Calu3 (cell line): ENCODE data around the gene TMEM178B. TPM values are rescaled to one million over a fixed set of nuclear protein-coding genes. Genes with fewer than 3 reads are reported as not detected.

ENCODE experiments used
- BruUV-seq: library from RNA; stranded (reverse); fragments of 400-500 nt; replicated peaks from 2 replicates; lab custom pipeline; 2021; lab: Mats Ljungman, UMichigan
- CTCF ChIA-PET: fragments of 300-600 bp; sonication (Branson Sonifier 250); formaldehyde crosslinking; loops from one replicate; lab custom pipeline; 2022; ENCODE audit warnings: antibody characterized with exemption; lab: Charles Lee
- DNase-seq: peaks from one replicate; pipeline ENCODE4 v3.0.0; 2022
- H3K27ac Mint-ChIP-seq: one replicate; pipeline ENCODE4 v1.8.0; 2022; ENCODE audit warnings: mixed read lengths; ENCODE audit not compliant: unreplicated experiment
- H3K27me3 Mint-ChIP-seq: one replicate; pipeline ENCODE4 v1.8.0; 2022; ENCODE audit warnings: mixed read lengths; ENCODE audit not compliant: unreplicated experiment
- H3K36me3 Mint-ChIP-seq: one replicate; pipeline ENCODE4 v1.8.0; 2022; ENCODE audit warnings: mild to moderate bottlenecking, moderate library complexity, mixed read lengths; ENCODE audit not compliant: insufficient read depth, unreplicated experiment
- H3K4me1 Mint-ChIP-seq: one replicate; pipeline ENCODE4 v1.8.0; 2022; ENCODE audit warnings: mild to moderate bottlenecking, low read depth, mixed read lengths; ENCODE audit not compliant: unreplicated experiment
- H3K4me3 Mint-ChIP-seq: one replicate; pipeline ENCODE4 v1.8.0; 2022; ENCODE audit warnings: mild to moderate bottlenecking, low read depth, moderate library complexity, mixed read lengths; ENCODE audit not compliant: unreplicated experiment
- H3K9me3 Mint-ChIP-seq: one replicate; pipeline ENCODE4 v1.8.0; 2022; ENCODE audit warnings: low read depth, mixed read lengths; ENCODE audit not compliant: unreplicated experiment
- intact Hi-C: fragments of 100-400 bp; cut with micrococcal nuclease; formaldehyde crosslinking; loops from one replicate; pipeline ENCODE4 v1.10.0; 2022; ENCODE audit not compliant: unreplicated experiment
- total RNA-seq: library from RNA; stranded (reverse); gene quantifications from 2 replicates; pipeline ENCODE4 v1.2.3, GENCODE V29; 2022
- TF ChIP-seq, protein P1 (sequence below): fragments of 200-600 bp; IDR thresholded peaks from one replicate; pipeline ENCODE4 v1.8.0; 2022; ENCODE audit warnings: antibody characterized with exemption; ENCODE audit not compliant: unreplicated experiment

Gene TMEM178B
- total RNA-seq, 1 experiment from 2014 or later: 1.5 TPM

DNA sequence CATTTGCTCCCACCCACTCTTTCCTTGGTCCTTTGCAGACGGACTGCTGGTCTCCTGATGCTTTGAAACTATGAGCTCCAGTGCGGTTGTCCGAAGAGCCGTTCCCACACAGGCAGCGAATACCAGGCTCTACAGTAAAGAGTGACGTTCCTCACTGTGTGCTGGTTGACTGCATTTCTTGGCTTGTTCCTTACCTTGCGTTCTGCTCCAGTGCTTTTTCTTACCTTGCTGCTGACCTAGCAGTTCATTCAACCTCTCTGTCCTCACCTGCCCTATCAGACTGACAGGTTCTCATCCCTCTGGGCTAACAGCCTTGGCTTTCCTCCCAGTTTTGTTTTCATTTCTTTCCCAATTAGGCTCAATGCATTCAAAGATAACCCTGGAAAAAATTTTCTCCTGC lies 214.8 kb downstream of the TMEM178B start:
- TF ChIP-seq, protein P1, sequence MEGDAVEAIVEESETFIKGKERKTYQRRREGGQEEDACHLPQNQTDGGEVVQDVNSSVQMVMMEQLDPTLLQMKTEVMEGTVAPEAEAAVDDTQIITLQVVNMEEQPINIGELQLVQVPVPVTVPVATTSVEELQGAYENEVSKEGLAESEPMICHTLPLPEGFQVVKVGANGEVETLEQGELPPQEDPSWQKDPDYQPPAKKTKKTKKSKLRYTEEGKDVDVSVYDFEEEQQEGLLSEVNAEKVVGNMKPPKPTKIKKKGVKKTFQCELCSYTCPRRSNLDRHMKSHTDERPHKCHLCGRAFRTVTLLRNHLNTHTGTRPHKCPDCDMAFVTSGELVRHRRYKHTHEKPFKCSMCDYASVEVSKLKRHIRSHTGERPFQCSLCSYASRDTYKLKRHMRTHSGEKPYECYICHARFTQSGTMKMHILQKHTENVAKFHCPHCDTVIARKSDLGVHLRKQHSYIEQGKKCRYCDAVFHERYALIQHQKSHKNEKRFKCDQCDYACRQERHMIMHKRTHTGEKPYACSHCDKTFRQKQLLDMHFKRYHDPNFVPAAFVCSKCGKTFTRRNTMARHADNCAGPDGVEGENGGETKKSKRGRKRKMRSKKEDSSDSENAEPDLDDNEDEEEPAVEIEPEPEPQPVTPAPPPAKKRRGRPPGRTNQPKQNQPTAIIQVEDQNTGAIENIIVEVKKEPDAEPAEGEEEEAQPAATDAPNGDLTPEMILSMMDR: no peak
- no peak for DNase-seq

DNA sequence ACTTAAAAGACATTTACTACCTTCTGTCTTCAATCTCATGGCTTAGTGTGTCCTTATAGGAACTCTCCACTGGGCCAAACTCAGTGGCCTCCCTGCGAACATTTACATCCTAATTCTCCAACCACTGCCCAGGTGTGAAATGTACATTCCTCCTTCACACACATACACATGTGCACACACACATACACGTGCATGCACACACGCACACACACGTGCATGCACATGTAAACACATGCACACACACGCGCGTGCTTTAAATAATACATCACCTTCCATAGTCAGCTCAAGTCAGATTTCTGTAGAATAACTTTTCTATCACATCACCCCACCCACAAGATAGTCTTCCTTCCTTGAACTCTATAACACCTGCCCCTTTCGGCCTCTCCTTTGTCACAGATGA lies 216.5 kb downstream of the TMEM178B start:
- TF ChIP-seq, protein P1: no peak
- no TSS peak for BruUV-seq
- H3K27ac Mint-ChIP-seq: no peak overlapping the region

More for the DNA sequence above, 214.8 kb downstream of the TMEM178B start:
- Mint-ChIP-seq H3K27ac (no peak overlapping the region), H3K4me3 (no peak overlapping the region), H3K27me3 (no peaks in the 10 kb centered on the region), H3K4me1 (no peaks in the 10 kb centered on the region), H3K9me3 (peaks cover 2% of the 10 kb centered on the region), H3K36me3 (no peaks in the 10 kb centered on the region)
- no TSS peak for BruUV-seq
- CTCF ChIA-PET: interaction anchor here (0.7 kb wide), 2 partner anchors 10 to 17 kb away, joined by 3 to 4 read pairs; no protein-coding TSS in a partner anchor
- intact Hi-C loops: no loop called here

GRCh38 chr7:141290973-141291372 lies 217.1 kb downstream of the TMEM178B start:
- Mint-ChIP-seq H3K27ac (no peak overlapping the region), H3K36me3 (no peaks in the 10 kb centered on the region), H3K9me3 (peaks cover 2% of the 10 kb centered on the region), H3K4me3 (no peak overlapping the region), H3K27me3 (no peaks in the 10 kb centered on the region), H3K4me1 (no peaks in the 10 kb centered on the region)
- DNase-seq: no peak
- intact Hi-C loops: no loop called here
- CTCF ChIA-PET: interaction anchor here (0.6 kb wide), 1 partner anchor 1048 kb away, joined by 3 read pairs; no protein-coding TSS in a partner anchor
- TF ChIP-seq, protein P1: no peak
- no TSS peak for BruUV-seq

More for the DNA sequence above, 216.5 kb downstream of the TMEM178B start:
- Mint-ChIP-seq H3K9me3 (peaks cover 2% of the 10 kb centered on the region), H3K36me3 (no peaks in the 10 kb centered on the region), H3K27me3 (no peaks in the 10 kb centered on the region), H3K4me1 (no peaks in the 10 kb centered on the region), H3K4me3 (no peak overlapping the region)
- CTCF ChIA-PET: interaction anchor here (0.6 kb wide), 1 partner anchor 1048 kb away, joined by 3 read pairs; no protein-coding TSS in a partner anchor
- no peak for DNase-seq
- intact Hi-C loops: no loop called here

DNA sequence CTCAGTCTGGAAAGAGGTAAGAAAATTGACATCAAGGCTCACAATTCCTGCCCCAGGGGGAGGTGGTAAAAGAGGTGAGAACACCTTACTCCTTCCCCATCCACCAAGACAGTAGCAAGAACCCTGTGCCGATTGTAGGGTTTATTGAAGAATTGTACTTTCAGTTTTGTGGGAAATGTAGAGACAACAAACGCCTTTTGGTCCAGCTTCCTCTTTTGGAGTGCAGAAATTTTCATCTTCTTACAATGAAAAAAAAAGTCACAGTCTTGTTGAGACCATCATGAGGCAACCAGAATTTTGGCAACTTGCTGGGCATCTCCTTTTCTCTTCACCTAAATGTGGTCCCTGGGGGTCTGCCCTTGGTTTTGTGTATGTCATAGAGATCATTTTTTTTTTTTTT lies 217.7 kb downstream of the TMEM178B start:
- CTCF ChIA-PET: no interaction called here
- intact Hi-C loops: no loop called here
- BruUV-seq: no TSS peak
- no peak for DNase-seq
- Mint-ChIP-seq H3K36me3 (no peaks in the 10 kb centered on the region), H3K9me3 (peaks cover 2% of the 10 kb centered on the region), H3K4me1 (no peaks in the 10 kb centered on the region), H3K27me3 (no peaks in the 10 kb centered on the region), H3K27ac (no peak overlapping the region), H3K4me3 (no peak overlapping the region)
- TF ChIP-seq, protein P1: no peak
